HEK293T (cell line): ENCODE measurements around the gene GPR15.

Source experiments
- CTCF ChIA-PET: fragments of 350-600 bp; formaldehyde crosslinking; extraction: SDS; loops from one replicate; lab custom pipeline; 2021; ENCODE audit warnings: antibody characterized with exemption, inconsistent platforms; lab: Yijun Ruan, JAX
- POLR2A ChIA-PET: fragments of 350-600 bp; formaldehyde crosslinking; extraction: SDS; loops from one replicate; lab custom pipeline; 2020; ENCODE audit warnings: antibody characterized with exemption, inconsistent platforms; lab: Yijun Ruan, JAX
- DNase-seq: peaks from one replicate; pipeline ENCODE4 v3.0.0; 2012; ENCODE audit warnings: mixed read lengths; ENCODE audit errors: extremely low spot score
- ARNT ChIP-seq: fragments of 450-650 bp; IDR thresholded peaks from 2 replicates; pipeline ENCODE4 v1.6.1; 2017; ENCODE audit warnings: mild to moderate bottlenecking
- BHLHE40 ChIP-seq: fragments of 450-650 bp; IDR thresholded peaks from 2 replicates; pipeline ENCODE4 v1.6.1; 2016; ENCODE audit warnings: mild to moderate bottlenecking, moderate library complexity, borderline replicate concordance
- CTBP1 ChIP-seq: fragments of 450-650 bp; IDR thresholded peaks from 2 replicates; pipeline ENCODE4 v1.6.1; 2016; ENCODE audit warnings: borderline replicate concordance
- ELF4 ChIP-seq: fragments of 450-650 bp; IDR thresholded peaks from 2 replicates; pipeline ENCODE4 v1.6.1; 2017; ENCODE audit warnings: antibody characterized with exemption
- FOXA1 ChIP-seq: fragments of 450-650 bp; IDR thresholded peaks from 2 replicates; pipeline ENCODE4 v1.6.1; 2016; ENCODE audit warnings: mild to moderate bottlenecking
- FOXK2 ChIP-seq: fragments of 450-650 bp; IDR thresholded peaks from 2 replicates; pipeline ENCODE4 v1.6.1; 2016; ENCODE audit warnings: mild to moderate bottlenecking
- FOXM1 ChIP-seq: fragments of 450-650 bp; IDR thresholded peaks from 2 replicates; pipeline ENCODE4 v1.6.1; 2017; ENCODE audit warnings: mild to moderate bottlenecking, borderline replicate concordance
- HDGF ChIP-seq: fragments of 450-650 bp; IDR thresholded peaks from 2 replicates; pipeline ENCODE4 v1.6.1; 2017; ENCODE audit warnings: antibody characterized with exemption, borderline replicate concordance
- L3MBTL2 ChIP-seq: fragments of 450-650 bp; conservative IDR thresholded peaks from 2 replicates; pipeline ENCODE4 v1.6.1; 2016; ENCODE audit warnings: mild to moderate bottlenecking
- LEF1 ChIP-seq: fragments of 450-650 bp; IDR thresholded peaks from 2 replicates; pipeline ENCODE4 v1.6.1; 2017; ENCODE audit warnings: mild to moderate bottlenecking, borderline replicate concordance
- NFRKB ChIP-seq: fragments of 450-650 bp; IDR thresholded peaks from 2 replicates; pipeline ENCODE4 v1.6.1; 2016; ENCODE audit warnings: mild to moderate bottlenecking, moderate library complexity
- PKNOX1 ChIP-seq: fragments of 450-650 bp; IDR thresholded peaks from 2 replicates; pipeline ENCODE4 v1.6.1; 2016
- SP1 ChIP-seq: fragments of 450-650 bp; IDR thresholded peaks from 2 replicates; pipeline ENCODE4 v1.6.1; 2017
- SUZ12 ChIP-seq: fragments of 450-650 bp; IDR thresholded peaks from 2 replicates; pipeline ENCODE4 v1.6.1; 2016; ENCODE audit warnings: mild to moderate bottlenecking
- TARDBP ChIP-seq: fragments of 450-650 bp; IDR thresholded peaks from 2 replicates; pipeline ENCODE4 v1.6.1; 2016
- ZNF384 ChIP-seq: fragments of 450-650 bp; IDR thresholded peaks from 2 replicates; pipeline ENCODE4 v1.6.1; 2016

Gene GPR15

GRCh38 chr3:98548544-98548943 lies 16.8 kb downstream of the GPR15 start:
- CTCF ChIA-PET, result no interaction called here
- DNase-seq, result no peak
- no peak for TF ChIP-seq FOXA1
- TF ChIP-seq TARDBP, result no peak
- TF ChIP-seq ZNF384, result no peak
- TF ChIP-seq PKNOX1, result no peak
- no peak for TF ChIP-seq BHLHE40
- POLR2A ChIA-PET, result no interaction called here

- ChIA-PET POLR2A (no interaction called here), CTCF (no interaction called here)
These were observed 19.1 kb downstream of the GPR15 start for GRCh38 chr3:98550833-98551232.

GRCh38 chr3:98551236-98551635 lies 19.5 kb downstream of the GPR15 start:
- TF ChIP-seq FOXK2 (no peak), LEF1 (no peak), L3MBTL2 (no peak), ELF4 (no peak), BHLHE40 (no peak), HDGF (no peak), ARNT (no peak), TARDBP (no peak), NFRKB (no peak), SUZ12 (no peak), ZNF384 (no peak), PKNOX1 (no peak), FOXM1 (no peak), SP1 (no peak), CTBP1 (no peak)
- ChIA-PET CTCF (no interaction called here), POLR2A (no interaction called here)
- DNase-seq, result no peak

More at GRCh38 chr3:98550833-98551232, 19.1 kb downstream of the GPR15 start:
- no peak for TF ChIP-seq FOXM1
- TF ChIP-seq ELF4, result no peak
- no peak for TF ChIP-seq L3MBTL2
- no peak for TF ChIP-seq ARNT
- no peak for TF ChIP-seq TARDBP
- TF ChIP-seq BHLHE40, result no peak
- no peak for TF ChIP-seq SUZ12
- TF ChIP-seq LEF1, result no peak
- no peak for TF ChIP-seq ZNF384
- no peak for TF ChIP-seq PKNOX1
- no peak for TF ChIP-seq SP1
- TF ChIP-seq CTBP1, result no peak
- TF ChIP-seq HDGF, result no peak
- no peak for TF ChIP-seq NFRKB
- no peak for TF ChIP-seq FOXA1
- DNase-seq, result no peak

GRCh38 chr3:98551754-98552153 lies 20.0 kb downstream of the GPR15 start:
- ChIA-PET CTCF (no interaction called here), POLR2A (no interaction called here)
- TF ChIP-seq ZNF384 (no peak), PKNOX1 (no peak), SP1 (no peak)
- no peak for DNase-seq

- TF ChIP-seq FOXA1, result no peak
- no peak for DNase-seq
- ChIA-PET CTCF (no interaction called here), POLR2A (no interaction called here)
These were observed 20.6 kb downstream of the GPR15 start for GRCh38 chr3:98552232-98553020.

- TF ChIP-seq SP1, result no peak
- TF ChIP-seq BHLHE40, result no peak
- TF ChIP-seq FOXK2, result no peak
- no peak for TF ChIP-seq TARDBP
- no peak for TF ChIP-seq PKNOX1
- DNase-seq, result no peak
- ChIA-PET CTCF (no interaction called here), POLR2A (interaction anchor here (1.1 kb wide), 1 partner anchor 1739 kb away, joined by 4 read pairs; the partner anchor contains the start of gene EPHA6)
These were observed 21.3 kb downstream of the GPR15 start for GRCh38 chr3:98553021-98553563.
